Measurements from ENCODE around the gene PEDS1.
"Not testable (repeated sequence)": the region's sequence is repeated elsewhere in the genome, so short reads cannot be mapped to it uniquely, and the experiment has no call there.

PEDS1 gene

GRCh38 chr20:50152394-50153152 is 950 bp downstream of the PEDS1 start:
- FAIRE-seq = no peak

GRCh38 chr20:50151034-50151743 is 2.3 kb downstream of the PEDS1 start:
- no peak for FAIRE-seq

GRCh38 chr20:50149481-50150254 is 3.9 kb downstream of the PEDS1 start:
- no peak for FAIRE-seq

GRCh38 chr20:50146732-50147662 is 6.5 kb downstream of the PEDS1 start:
- no peak for FAIRE-seq

GRCh38 chr20:50146214-50146613 is 7.3 kb downstream of the PEDS1 start:
- no peak for FAIRE-seq

GRCh38 chr20:50145566-50145965 is 8.0 kb downstream of the PEDS1 start:
- no peak for FAIRE-seq

- FAIRE-seq = no peak
Measured at GRCh38 chr20:50144362-50144761, 9.2 kb downstream of the PEDS1 start.

GRCh38 chr20:50142812-50143211 is 10.7 kb downstream of the PEDS1 start:
- no peak for FAIRE-seq

- no peak for FAIRE-seq
Measured at GRCh38 chr20:50141811-50142561, 11.5 kb downstream of the PEDS1 start.

- no peak for FAIRE-seq
Measured at GRCh38 chr20:50141018-50141675, 12.4 kb downstream of the PEDS1 start.

- no peak for FAIRE-seq
Measured at GRCh38 chr20:50140339-50140859, 13.1 kb downstream of the PEDS1 start.

- FAIRE-seq = no peak
Measured at GRCh38 chr20:50138479-50139393, 14.8 kb downstream of the PEDS1 start.

GRCh38 chr20:50138120-50138478 is 15.4 kb downstream of the PEDS1 start:
- FAIRE-seq = no peak

GRCh38 chr20:50137702-50138101 is 15.8 kb downstream of the PEDS1 start:
- FAIRE-seq = not testable (repeated sequence)

GRCh38 chr20:50136822-50137599 is 16.5 kb downstream of the PEDS1 start:
- FAIRE-seq = no peak

- FAIRE-seq = not testable (repeated sequence)
Measured at GRCh38 chr20:50135157-50135556, 18.4 kb downstream of the PEDS1 start.

- FAIRE-seq = no peak
Measured at GRCh38 chr20:50133474-50134217, 19.9 kb downstream of the PEDS1 start.

- no peak for FAIRE-seq
Measured at GRCh38 chr20:50133041-50133440, 20.5 kb downstream of the PEDS1 start.

Data from islet of Langerhans (tissue), 1 donor.